ENCODE measurements around the gene ICAM4. TPM values are rescaled to one million over a fixed set of nuclear protein-coding genes. Genes with fewer than 3 reads are reported as not detected.

The ICAM4 gene
- total and polyA plus RNA-seq, 2 donors (not counting 1 experiment from before 2014, with no cell fraction given): 0.58 to 4.1 TPM

GRCh38 chr19:10293637-10294367, 7.0 kb downstream of the ICAM4 start:
- DNase-seq (ENCODE audit: low read depth in 2 of 2): no peak
- Histone ChIP-seq H3K36me3 (ENCODE audit: control insufficient read depth, insufficient read depth, low read length) (no peaks in the 10 kb centered on the region), H3K9ac (ENCODE audit: insufficient read depth, low read length) (no peak overlapping the region), H3K4me3 (replicated peaks in 1 of 4; ENCODE audit: control extremely low read depth in 1 of 4, insufficient read depth in 1 of 4, low read depth in 3 of 4, low read length in 4 of 4) (no peak overlapping the region), H3K4me2 (ENCODE audit: extremely low read depth, insufficient read depth, low read length) (no peak overlapping the region), H3K4me1 (ENCODE audit: control insufficient read depth, extremely low read depth, insufficient read depth, low read length) (peaks cover 13% of the 10 kb centered on the region), H3K79me2 (ENCODE audit: control insufficient read depth, insufficient read depth, low read length) (no peaks in the 10 kb centered on the region), H2AFZ (ENCODE audit: low read length) (no peak overlapping the region), H3K27ac (ENCODE audit: insufficient read depth, low read length) (no peak overlapping the region), H3K27me3 (ENCODE audit: control insufficient read depth, insufficient read depth, low read length) (peaks cover 49% of the 10 kb centered on the region), H3K9me3 (ENCODE audit: control insufficient read depth, insufficient read depth, low read depth, low read length) (no peaks in the 10 kb centered on the region), H4K20me1 (ENCODE audit: control insufficient read depth, extremely low read depth, insufficient read depth, low read length) (no peaks in the 10 kb centered on the region)
- TF ChIP-seq EZH2 (IDR thresholded peaks at IDR 0.05; ENCODE audit: low read length, missing control alignments) (no peak), CTCF (conservative IDR thresholded peaks at IDR 0.05 in 1 of 2, IDR thresholded peaks at IDR 0.05 in 1 of 2; ENCODE audit: low read depth in 1 of 2, low read length in 2 of 2) (no peak)

GRCh38 chr19:10294368-10294697, 7.6 kb downstream of the ICAM4 start:
- no peak overlapping the region for H2AFZ ChIP-seq (ENCODE audit: low read length)
- H3K4me2 ChIP-seq (ENCODE audit: extremely low read depth, insufficient read depth, low read length): no peak overlapping the region
- TF ChIP-seq EZH2 (IDR thresholded peaks at IDR 0.05; ENCODE audit: low read length, missing control alignments) (peak; percentile 2), CTCF (conservative IDR thresholded peaks at IDR 0.05 in 1 of 2, IDR thresholded peaks at IDR 0.05 in 1 of 2; ENCODE audit: low read depth in 1 of 2, low read length in 2 of 2) (no peak)
- DNase-seq (ENCODE audit: low read depth in 2 of 2): no peak
- no peaks in the 10 kb centered on the region for H4K20me1 ChIP-seq (ENCODE audit: control insufficient read depth, extremely low read depth, insufficient read depth, low read length)
- peaks cover 13% of the 10 kb centered on the region for H3K4me1 ChIP-seq (ENCODE audit: control insufficient read depth, extremely low read depth, insufficient read depth, low read length)
- H3K9ac ChIP-seq (ENCODE audit: insufficient read depth, low read length): no peak overlapping the region
- no peaks in the 10 kb centered on the region for H3K9me3 ChIP-seq (ENCODE audit: control insufficient read depth, insufficient read depth, low read depth, low read length)
- H3K27ac ChIP-seq (ENCODE audit: insufficient read depth, low read length): no peak overlapping the region
- H3K4me3 ChIP-seq (replicated peaks in 1 of 4; ENCODE audit: control extremely low read depth in 1 of 4, insufficient read depth in 1 of 4, low read depth in 3 of 4, low read length in 4 of 4): no peak overlapping the region
- H3K27me3 ChIP-seq (ENCODE audit: control insufficient read depth, insufficient read depth, low read length): peaks cover 49% of the 10 kb centered on the region
- H3K36me3 ChIP-seq (ENCODE audit: control insufficient read depth, insufficient read depth, low read length): no peaks in the 10 kb centered on the region
- no peaks in the 10 kb centered on the region for H3K79me2 ChIP-seq (ENCODE audit: control insufficient read depth, insufficient read depth, low read length)

GRCh38 chr19:10295305-10295846, 8.6 kb downstream of the ICAM4 start:
- DNase-seq (ENCODE audit: low read depth in 2 of 2): no peak
- Histone ChIP-seq H3K27ac (ENCODE audit: insufficient read depth, low read length) (no peak overlapping the region), H3K27me3 (ENCODE audit: control insufficient read depth, insufficient read depth, low read length) (peaks cover 44% of the 10 kb centered on the region), H2AFZ (ENCODE audit: low read length) (no peak overlapping the region), H3K79me2 (ENCODE audit: control insufficient read depth, insufficient read depth, low read length) (no peaks in the 10 kb centered on the region), H3K36me3 (ENCODE audit: control insufficient read depth, insufficient read depth, low read length) (no peaks in the 10 kb centered on the region), H3K4me1 (ENCODE audit: control insufficient read depth, extremely low read depth, insufficient read depth, low read length) (peaks cover 8% of the 10 kb centered on the region), H3K4me2 (ENCODE audit: extremely low read depth, insufficient read depth, low read length) (peak overlapping the region; percentile 23), H4K20me1 (ENCODE audit: control insufficient read depth, extremely low read depth, insufficient read depth, low read length) (no peaks in the 10 kb centered on the region), H3K9ac (ENCODE audit: insufficient read depth, low read length) (no peak overlapping the region), H3K9me3 (ENCODE audit: control insufficient read depth, insufficient read depth, low read depth, low read length) (no peaks in the 10 kb centered on the region), H3K4me3 (replicated peaks in 1 of 4; ENCODE audit: control extremely low read depth in 1 of 4, insufficient read depth in 1 of 4, low read depth in 3 of 4, low read length in 4 of 4) (no peak overlapping the region)
- TF ChIP-seq CTCF (conservative IDR thresholded peaks at IDR 0.05 in 1 of 2, IDR thresholded peaks at IDR 0.05 in 1 of 2; ENCODE audit: low read depth in 1 of 2, low read length in 2 of 2): no peak
